ENCODE data around the gene OSBPL10.

Gene OSBPL10

DNA sequence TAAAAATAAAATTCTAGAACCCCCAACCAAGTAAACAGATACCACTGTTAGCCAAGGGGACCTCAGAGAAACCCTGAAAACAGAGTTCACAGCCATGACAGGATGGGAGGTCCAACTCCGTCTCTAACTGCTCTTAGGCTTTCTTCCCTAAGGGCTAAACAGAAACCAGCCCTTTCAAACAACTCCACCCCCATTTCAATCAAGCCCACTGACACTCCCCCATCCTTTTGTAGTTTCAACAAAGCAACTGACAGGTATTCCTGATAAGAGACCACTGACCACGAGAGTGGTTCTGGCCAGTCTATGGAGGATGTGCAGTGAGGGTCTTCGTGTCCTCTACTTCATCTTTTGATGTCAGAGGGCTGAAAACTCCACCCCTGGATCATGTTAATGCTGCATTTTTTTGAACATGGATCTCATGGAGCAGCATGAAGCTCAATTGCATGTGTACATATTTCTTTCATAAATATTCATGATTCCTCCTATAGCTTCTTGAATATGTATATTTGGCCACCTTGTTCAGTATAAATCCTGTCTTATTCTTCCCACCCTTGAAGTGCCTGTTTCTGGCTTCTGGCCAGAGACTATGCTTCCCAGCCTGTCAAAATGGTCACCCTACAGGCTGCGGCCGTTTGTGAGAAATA lies 222.6 kb downstream of the OSBPL10 start:
- Histone ChIP-seq H3K9me3 (ENCODE audit: control insufficient read depth, low read length) (no peaks in the 10 kb centered on the region), H3K18ac (ENCODE audit: low read depth in 1 of 2, low read length in 2 of 2) (no peak overlapping the region), H3K4me2 (ENCODE audit: low read length, poor library complexity, severe bottlenecking) (no peak overlapping the region), H2BK12ac (ENCODE audit: low read length in 2 of 2) (no peak overlapping the region), H4K91ac (ENCODE audit: low read length) (no peak overlapping the region), H3K14ac (ENCODE audit: low read length in 2 of 2) (no peak overlapping the region), H4K8ac (ENCODE audit: low read length) (no peak overlapping the region), H3K9ac (ENCODE audit: low read length) (no peak overlapping the region), H3K23ac (ENCODE audit: low read length in 2 of 2) (no peak overlapping the region), H3K4ac (ENCODE audit: low read depth in 1 of 2, low read length in 2 of 2) (no peak overlapping the region), H2BK120ac (ENCODE audit: low read depth, low read length) (no peak overlapping the region), H2AK5ac (ENCODE audit: low read length, severe bottlenecking) (no peak overlapping the region), H3K27me3 (ENCODE audit: control insufficient read depth in 1 of 2, insufficient read depth in 1 of 2, low read length in 2 of 2) (no peaks in the 10 kb centered on the region), H2AFZ (ENCODE audit: low read depth, low read length) (no peak overlapping the region), H2BK5ac (ENCODE audit: low read depth, low read length, poor library complexity, severe bottlenecking) (no peak overlapping the region), H2BK15ac (ENCODE audit: low read depth, poor library complexity, severe bottlenecking) (no peak overlapping the region), H3K36me3 (ENCODE audit: control insufficient read depth in 1 of 2, insufficient read depth in 2 of 2, low read depth in 1 of 2, low read length in 2 of 2) (no peaks in the 10 kb centered on the region), H3K4me1 (ENCODE audit: control insufficient read depth, insufficient read depth, low read depth, low read length) (peaks cover 5% of the 10 kb centered on the region), H3K27ac (ENCODE audit: low read length, poor library complexity, severe bottlenecking) (no peak overlapping the region), H3K79me1 (replicated peaks; ENCODE audit: low read length, poor library complexity, severe bottlenecking) (peaks cover 12% of the 10 kb centered on the region), H3K4me3 (ENCODE audit: insufficient read depth in 1 of 2, low read depth in 1 of 2, low read length in 2 of 2) (no peak overlapping the region)
- DNase-seq: no peak
- WGBS: 78% methylated on average over 3 of the region's 5 CpGs

DNA sequence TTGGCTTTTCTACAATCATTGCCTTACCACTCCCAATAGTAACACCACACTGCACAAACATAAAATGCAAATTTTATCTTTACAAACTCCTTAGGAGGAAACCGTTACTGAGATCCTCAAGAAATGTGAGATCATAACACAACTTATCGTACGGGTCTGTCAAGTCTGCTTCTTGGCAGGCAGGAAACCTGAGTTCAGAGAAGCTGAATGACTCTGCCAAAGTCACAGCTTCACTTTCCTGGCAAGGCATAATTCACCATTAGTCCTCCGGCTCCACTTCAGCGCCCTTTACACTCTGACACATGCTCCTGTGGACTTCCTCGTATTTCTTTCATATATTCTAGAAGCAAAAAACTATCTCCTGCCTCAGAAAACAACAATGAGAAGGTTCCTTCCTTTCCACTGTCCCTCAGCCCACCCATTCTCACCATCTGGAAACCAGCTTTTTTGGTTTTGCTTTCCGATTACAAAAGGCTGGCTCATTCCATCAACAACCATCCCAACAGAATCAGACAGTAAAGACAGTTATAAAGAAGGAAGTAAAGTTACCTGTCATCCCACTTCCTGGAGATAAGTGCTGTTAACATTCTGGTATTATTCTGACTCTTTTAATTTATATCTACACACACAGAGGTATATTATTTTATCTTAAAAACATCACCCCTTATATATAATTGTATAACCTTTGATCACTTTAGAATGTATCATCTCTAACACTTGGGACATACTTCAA lies 225.0 kb downstream of the OSBPL10 start:
- WGBS: 91% methylated on average over 6 of the region's 7 CpGs
- H3K4ac ChIP-seq (ENCODE audit: low read depth in 1 of 2, low read length in 2 of 2): no peak overlapping the region
- no peak overlapping the region for H3K18ac ChIP-seq (ENCODE audit: low read depth in 1 of 2, low read length in 2 of 2)
- no peak overlapping the region for H4K91ac ChIP-seq (ENCODE audit: low read length)
- H3K4me3 ChIP-seq (ENCODE audit: insufficient read depth in 1 of 2, low read depth in 1 of 2, low read length in 2 of 2): peak overlapping the region in 1 of 2 experiments; percentile 35
- no peak overlapping the region for H2BK12ac ChIP-seq (ENCODE audit: low read length in 2 of 2)
- no peak overlapping the region for H2BK120ac ChIP-seq (ENCODE audit: low read depth, low read length)
- H4K8ac ChIP-seq (ENCODE audit: low read length): no peak overlapping the region
- H2AK5ac ChIP-seq (ENCODE audit: low read length, severe bottlenecking): no peak overlapping the region
- DNase-seq: no peak
- H3K79me1 ChIP-seq (replicated peaks; ENCODE audit: low read length, poor library complexity, severe bottlenecking): peaks cover 8% of the 10 kb centered on the region
- H3K4me2 ChIP-seq (ENCODE audit: low read length, poor library complexity, severe bottlenecking): no peak overlapping the region
- no peaks in the 10 kb centered on the region for H3K4me1 ChIP-seq (ENCODE audit: control insufficient read depth, insufficient read depth, low read depth, low read length)
- H3K9me3 ChIP-seq (ENCODE audit: control insufficient read depth, low read length): no peaks in the 10 kb centered on the region
- H2BK5ac ChIP-seq (ENCODE audit: low read depth, low read length, poor library complexity, severe bottlenecking): no peak overlapping the region
- no peak overlapping the region for H2AFZ ChIP-seq (ENCODE audit: low read depth, low read length)
- H3K36me3 ChIP-seq (ENCODE audit: control insufficient read depth in 1 of 2, insufficient read depth in 2 of 2, low read depth in 1 of 2, low read length in 2 of 2): no peaks in the 10 kb centered on the region
- no peak overlapping the region for H3K27ac ChIP-seq (ENCODE audit: low read length, poor library complexity, severe bottlenecking)
- no peaks in the 10 kb centered on the region for H3K27me3 ChIP-seq (ENCODE audit: control insufficient read depth in 1 of 2, insufficient read depth in 1 of 2, low read length in 2 of 2)
- H3K9ac ChIP-seq (ENCODE audit: low read length): peak overlapping the region; percentile 31
- no peak overlapping the region for H2BK15ac ChIP-seq (ENCODE audit: low read depth, poor library complexity, severe bottlenecking)
- no peak overlapping the region for H3K23ac ChIP-seq (ENCODE audit: low read length in 2 of 2)
- no peak overlapping the region for H3K14ac ChIP-seq (ENCODE audit: low read length in 2 of 2)

- Histone ChIP-seq H3K4me3 (ENCODE audit: insufficient read depth in 1 of 2, low read depth in 1 of 2, low read length in 2 of 2) (no peak overlapping the region), H4K8ac (ENCODE audit: low read length) (no peak overlapping the region), H3K4me2 (ENCODE audit: low read length, poor library complexity, severe bottlenecking) (no peak overlapping the region), H3K18ac (ENCODE audit: low read depth in 1 of 2, low read length in 2 of 2) (no peak overlapping the region), H4K91ac (ENCODE audit: low read length) (no peak overlapping the region), H3K27me3 (ENCODE audit: control insufficient read depth in 1 of 2, insufficient read depth in 1 of 2, low read length in 2 of 2) (no peaks in the 10 kb centered on the region), H3K27ac (ENCODE audit: low read length, poor library complexity, severe bottlenecking) (no peak overlapping the region), H3K9me3 (ENCODE audit: control insufficient read depth, low read length) (no peaks in the 10 kb centered on the region), H3K4me1 (ENCODE audit: control insufficient read depth, insufficient read depth, low read depth, low read length) (no peaks in the 10 kb centered on the region), H3K23ac (ENCODE audit: low read length in 2 of 2) (no peak overlapping the region), H3K9ac (ENCODE audit: low read length) (no peak overlapping the region), H2BK15ac (ENCODE audit: low read depth, poor library complexity, severe bottlenecking) (no peak overlapping the region), H3K79me1 (replicated peaks; ENCODE audit: low read length, poor library complexity, severe bottlenecking) (peaks cover 8% of the 10 kb centered on the region), H2BK12ac (ENCODE audit: low read length in 2 of 2) (no peak overlapping the region), H3K14ac (ENCODE audit: low read length in 2 of 2) (no peak overlapping the region), H2AFZ (ENCODE audit: low read depth, low read length) (no peak overlapping the region), H2BK5ac (ENCODE audit: low read depth, low read length, poor library complexity, severe bottlenecking) (no peak overlapping the region), H3K36me3 (ENCODE audit: control insufficient read depth in 1 of 2, insufficient read depth in 2 of 2, low read depth in 1 of 2, low read length in 2 of 2) (no peaks in the 10 kb centered on the region), H2AK5ac (ENCODE audit: low read length, severe bottlenecking) (no peak overlapping the region), H2BK120ac (ENCODE audit: low read depth, low read length) (no peak overlapping the region), H3K4ac (ENCODE audit: low read depth in 1 of 2, low read length in 2 of 2) (no peak overlapping the region)
- 54% methylated on average over 4 of the region's 6 CpGs for WGBS
- no peak for DNase-seq
Measured at GRCh38 chr3:31754575-31755278, 226.3 kb downstream of the OSBPL10 start.

DNA sequence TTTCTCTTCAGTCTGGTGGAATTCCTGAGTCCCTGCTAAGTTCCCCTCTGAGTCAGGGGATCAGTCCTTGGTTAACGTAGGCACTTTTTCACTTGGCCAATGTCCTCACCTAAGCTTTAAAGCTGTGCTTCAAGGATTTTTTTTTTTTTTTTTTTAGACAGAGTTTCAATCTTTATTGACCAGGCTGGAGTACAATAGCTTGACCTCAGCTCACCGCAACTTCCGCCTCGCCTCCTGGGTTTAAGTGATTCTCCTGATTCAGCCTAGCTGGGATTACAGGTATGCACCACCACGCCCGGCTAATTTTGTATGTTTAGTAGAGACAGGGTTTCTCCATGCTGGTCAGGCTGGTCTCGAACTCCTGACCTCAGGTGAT lies 228.0 kb downstream of the OSBPL10 start:
- H3K9me3 ChIP-seq (ENCODE audit: control insufficient read depth, low read length): no peaks in the 10 kb centered on the region
- no peak overlapping the region for H2BK5ac ChIP-seq (ENCODE audit: low read depth, low read length, poor library complexity, severe bottlenecking)
- no peak overlapping the region for H2BK12ac ChIP-seq (ENCODE audit: low read length in 2 of 2)
- no peak overlapping the region for H3K18ac ChIP-seq (ENCODE audit: low read depth in 1 of 2, low read length in 2 of 2)
- no peaks in the 10 kb centered on the region for H3K27me3 ChIP-seq (ENCODE audit: control insufficient read depth in 1 of 2, insufficient read depth in 1 of 2, low read length in 2 of 2)
- H2BK15ac ChIP-seq (ENCODE audit: low read depth, poor library complexity, severe bottlenecking): no peak overlapping the region
- no peaks in the 10 kb centered on the region for H3K4me1 ChIP-seq (ENCODE audit: control insufficient read depth, insufficient read depth, low read depth, low read length)
- H3K9ac ChIP-seq (ENCODE audit: low read length): no peak overlapping the region
- no peak overlapping the region for H4K8ac ChIP-seq (ENCODE audit: low read length)
- no peaks in the 10 kb centered on the region for H3K36me3 ChIP-seq (ENCODE audit: control insufficient read depth in 1 of 2, insufficient read depth in 2 of 2, low read depth in 1 of 2, low read length in 2 of 2)
- H3K79me1 ChIP-seq (replicated peaks; ENCODE audit: low read length, poor library complexity, severe bottlenecking): peaks cover 4% of the 10 kb centered on the region
- no peak for DNase-seq
- H3K4me2 ChIP-seq (ENCODE audit: low read length, poor library complexity, severe bottlenecking): no peak overlapping the region
- no peak overlapping the region for H2AFZ ChIP-seq (ENCODE audit: low read depth, low read length)
- H4K91ac ChIP-seq (ENCODE audit: low read length): no peak overlapping the region
- WGBS: 90% methylated on average over 6 of the region's 7 CpGs
- H3K27ac ChIP-seq (ENCODE audit: low read length, poor library complexity, severe bottlenecking): no peak overlapping the region
- H3K4me3 ChIP-seq (ENCODE audit: insufficient read depth in 1 of 2, low read depth in 1 of 2, low read length in 2 of 2): no peak overlapping the region
- H2AK5ac ChIP-seq (ENCODE audit: low read length, severe bottlenecking): no peak overlapping the region
- H2BK120ac ChIP-seq (ENCODE audit: low read depth, low read length): no peak overlapping the region
- no peak overlapping the region for H3K14ac ChIP-seq (ENCODE audit: low read length in 2 of 2)
- peak overlapping the region in 1 of 2 experiments; percentile 36 for H3K23ac ChIP-seq (ENCODE audit: low read length in 2 of 2)
- no peak overlapping the region for H3K4ac ChIP-seq (ENCODE audit: low read depth in 1 of 2, low read length in 2 of 2)
